NCI-H2227 (cell line): ENCODE data around the gene NXF2.
"Not testable (repeated sequence)": the region's sequence is repeated elsewhere in the genome, so short reads cannot be mapped to it uniquely, and the experiment has no call there.

Experiments
- DNase-seq: peaks from one replicate; lab custom pipeline; 2025; ENCODE audit not compliant: unreplicated experiment; lab: John Stamatoyannopoulos, UW

The NXF2 gene

GRCh38 chrX:102246893-102247292 is at the start of gene NXF2:
NXF2 (plus strand) TSS chrX:102247167; CDS start chrX:102307079, 59,912 bp downstream.
- not testable (repeated sequence) for DNase-seq

- DNase-seq: not testable (repeated sequence)
Measured at GRCh38 chrX:102207940-102208339, 39.0 kb upstream of the NXF2 start.

- not testable (repeated sequence) for DNase-seq
Measured at GRCh38 chrX:102214986-102215385, 32.0 kb upstream of the NXF2 start, which contains the start of gene TCP11X1. TCP11X1 (plus strand) TSS chrX:102215301.

DNA sequence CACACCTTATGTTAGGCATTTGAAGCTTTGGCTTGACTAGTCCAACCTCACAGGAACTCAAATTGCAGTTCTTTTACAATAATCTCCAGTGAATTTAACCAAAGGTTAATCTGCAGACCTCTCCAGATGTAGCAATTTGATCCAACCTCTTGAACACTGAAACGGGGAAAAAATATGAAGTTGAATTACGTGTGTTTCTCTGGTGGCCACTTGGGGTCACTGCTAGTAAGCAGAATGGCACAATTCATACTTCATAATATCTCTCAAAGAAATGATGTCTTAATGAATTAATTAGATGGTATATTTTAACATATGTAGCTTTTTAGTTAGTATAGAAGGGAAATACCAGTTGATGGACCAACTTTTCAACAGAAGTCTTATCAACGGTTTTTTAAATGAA is 30.5 kb upstream of the NXF2 start:
- not testable (repeated sequence) for DNase-seq

DNA sequence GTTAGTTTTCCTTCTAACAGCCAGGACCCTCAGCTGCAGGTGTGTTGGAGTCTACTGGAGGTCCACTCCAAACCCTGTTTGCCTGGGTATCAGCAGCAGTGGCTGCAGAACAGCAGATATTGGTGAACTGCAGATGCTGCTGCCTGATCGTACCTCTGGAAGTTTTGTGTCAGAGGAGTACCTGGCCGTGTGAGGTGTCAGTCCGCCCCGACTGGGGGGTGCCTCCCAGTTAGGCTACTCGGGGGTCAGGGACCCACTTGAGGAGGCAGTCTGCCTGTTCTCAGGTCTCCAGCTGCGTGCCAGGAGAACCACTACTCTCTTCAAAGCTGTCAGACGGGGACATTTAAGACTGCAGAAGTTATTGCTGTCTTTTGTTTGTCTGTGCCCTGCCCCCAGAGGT is 11.3 kb upstream of the NXF2 start:
- not testable (repeated sequence) for DNase-seq

GRCh38 chrX:102240265-102240664 is 6.7 kb upstream of the NXF2 start:
- DNase-seq: not testable (repeated sequence)

DNA sequence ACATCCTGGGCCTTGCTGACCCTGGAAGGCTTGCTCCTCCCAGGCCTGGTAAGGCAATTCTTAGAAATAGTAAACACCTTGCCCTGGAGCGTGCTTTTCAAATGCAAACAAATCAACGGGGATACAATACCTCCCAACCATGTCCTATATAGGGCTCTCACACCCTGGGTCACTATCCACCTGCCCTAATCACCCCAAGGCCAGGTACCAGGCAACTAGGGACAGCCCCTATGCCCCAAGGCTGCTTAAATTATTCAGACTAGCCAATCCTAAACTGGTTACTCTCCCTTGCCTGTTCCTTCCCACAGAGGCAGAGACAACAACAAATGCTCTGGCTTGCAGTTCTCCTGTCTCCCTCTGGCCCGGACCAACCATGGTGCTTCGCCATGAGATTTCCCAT is 25.3 kb downstream of the NXF2 start:
- not testable (repeated sequence) for DNase-seq

- no peak for DNase-seq
Measured at GRCh38 chrX:102338162-102338561, 91.2 kb downstream of the NXF2 start.

GRCh38 chrX:102339312-102340298 is 92.6 kb downstream of the NXF2 start:
- no peak for DNase-seq

DNA sequence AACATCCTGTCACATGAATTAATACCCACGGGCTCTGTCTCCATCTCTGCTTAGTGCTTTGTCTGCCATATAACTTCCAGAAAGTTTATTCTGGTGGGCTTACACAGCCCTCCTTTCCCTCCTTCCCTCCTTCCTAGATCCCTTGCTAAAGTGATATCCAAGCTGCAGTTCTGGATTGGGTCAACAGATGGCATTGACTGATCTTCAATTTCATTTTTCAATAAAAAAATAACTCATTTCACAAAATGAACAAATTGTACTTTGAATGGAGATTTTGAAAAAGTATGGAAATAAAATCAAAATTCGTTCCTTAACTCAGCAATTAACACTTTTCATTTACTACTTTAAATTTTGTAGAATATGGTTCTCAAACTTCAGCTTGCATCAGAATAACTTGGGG is 94.9 kb downstream of the NXF2 start:
- DNase-seq: no peak

DNA sequence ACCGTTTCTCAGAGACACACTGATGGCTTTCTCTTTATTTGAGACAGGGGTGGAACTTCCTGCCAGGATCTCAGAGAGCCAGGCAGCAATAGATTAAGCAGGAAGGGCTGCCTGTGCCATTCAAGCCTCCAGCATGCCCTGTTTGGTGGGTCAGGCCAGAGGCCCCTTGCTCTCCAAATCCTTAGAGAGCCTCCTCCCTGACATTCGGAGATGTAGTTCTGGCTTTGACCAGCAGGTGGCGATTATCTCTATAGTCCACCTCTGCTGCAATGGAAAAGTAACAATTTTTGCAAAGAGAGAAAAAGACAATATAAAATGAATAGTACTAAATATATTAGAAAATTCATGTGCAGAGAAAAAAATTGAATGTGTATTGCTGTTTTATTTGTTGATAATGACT is 98.9 kb downstream of the NXF2 start:
- DNase-seq: no peak
